ENCODE data around the gene SCIN.

DNA sequence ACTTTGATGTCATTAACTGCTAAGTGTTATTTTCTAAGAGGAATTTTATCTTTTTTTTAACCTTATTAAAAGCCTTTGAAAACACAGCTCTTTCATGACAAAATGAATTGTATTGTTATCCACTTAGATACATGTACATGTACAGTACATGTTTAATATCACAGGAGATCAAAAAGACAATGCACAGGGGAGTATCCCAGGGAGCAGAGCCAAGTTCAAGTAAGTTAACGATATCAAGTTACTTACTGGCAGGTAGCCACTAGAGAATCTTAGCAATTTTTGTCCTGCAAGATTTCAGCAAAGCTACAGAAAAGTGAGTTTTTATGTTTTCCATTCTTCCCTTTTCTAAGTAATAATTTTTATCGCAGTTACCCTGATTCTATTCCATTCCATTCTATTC, 83.0 kb downstream of the SCIN start:
- TF ChIP-seq, protein P1, sequence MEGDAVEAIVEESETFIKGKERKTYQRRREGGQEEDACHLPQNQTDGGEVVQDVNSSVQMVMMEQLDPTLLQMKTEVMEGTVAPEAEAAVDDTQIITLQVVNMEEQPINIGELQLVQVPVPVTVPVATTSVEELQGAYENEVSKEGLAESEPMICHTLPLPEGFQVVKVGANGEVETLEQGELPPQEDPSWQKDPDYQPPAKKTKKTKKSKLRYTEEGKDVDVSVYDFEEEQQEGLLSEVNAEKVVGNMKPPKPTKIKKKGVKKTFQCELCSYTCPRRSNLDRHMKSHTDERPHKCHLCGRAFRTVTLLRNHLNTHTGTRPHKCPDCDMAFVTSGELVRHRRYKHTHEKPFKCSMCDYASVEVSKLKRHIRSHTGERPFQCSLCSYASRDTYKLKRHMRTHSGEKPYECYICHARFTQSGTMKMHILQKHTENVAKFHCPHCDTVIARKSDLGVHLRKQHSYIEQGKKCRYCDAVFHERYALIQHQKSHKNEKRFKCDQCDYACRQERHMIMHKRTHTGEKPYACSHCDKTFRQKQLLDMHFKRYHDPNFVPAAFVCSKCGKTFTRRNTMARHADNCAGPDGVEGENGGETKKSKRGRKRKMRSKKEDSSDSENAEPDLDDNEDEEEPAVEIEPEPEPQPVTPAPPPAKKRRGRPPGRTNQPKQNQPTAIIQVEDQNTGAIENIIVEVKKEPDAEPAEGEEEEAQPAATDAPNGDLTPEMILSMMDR (IDR thresholded peaks at IDR 0.05): no peak
- no peak for TF ChIP-seq POLR2A (IDR thresholded peaks at IDR 0.05)
